HepG2 (cell line): ENCODE data around the gene TRIO. TPM values are rescaled to one million over a fixed set of nuclear protein-coding genes. Genes with fewer than 3 reads are reported as not detected.
A peak's percentile ranks its signal among the peaks of the same experiment; 100 is the strongest.

Experiments
- BORCS8-MEF2B ChIP-seq: sonication (generic); formaldehyde crosslinking; IDR thresholded peaks from 2 replicates; pipeline ENCODE4 v1.8.0; 2022; ENCODE audit warnings: mild to moderate bottlenecking, missing genetic modification reagents
- CREB1 ChIP-seq, 2 experiments: fragments of 450-650 bp in 1 of 2; IDR thresholded peaks; 2 replicates each; pipeline ENCODE4 v1.6.1; 2016 to 2017; ENCODE audit warnings: control low read depth in 1 of 2, mild to moderate bottlenecking in 1 of 2, missing compliant biosample characterization in 1 of 2, missing genetic modification characterization in 1 of 2
- FOXA3 ChIP-seq: IDR thresholded peaks from 2 replicates; pipeline ENCODE4 v1.6.1; 2016; ENCODE audit warnings: missing genetic modification reagents, missing compliant biosample characterization
- KMT2B ChIP-seq: IDR thresholded peaks from 2 replicates; pipeline ENCODE4 v1.6.1; 2016; ENCODE audit warnings: missing genetic modification reagents, missing compliant biosample characterization
- MIXL1 ChIP-seq: IDR thresholded peaks from 2 replicates; pipeline ENCODE4 v1.6.1; 2016
- RXRA ChIP-seq: sonication (generic); formaldehyde crosslinking; IDR thresholded peaks from 2 replicates; pipeline ENCODE4 v1.5.1; 2020; ENCODE audit warnings: missing genetic modification reagents
- SMC3 ChIP-seq: IDR thresholded peaks from 2 replicates; pipeline ENCODE4 v1.6.1; 2011; ENCODE audit warnings: low read length, improper control_type of control experiment
- TCF12 ChIP-seq, 2 experiments: fragments of 450-650 bp in 1 of 2; sonication (generic) in 1 of 2; formaldehyde crosslinking in 1 of 2; IDR thresholded peaks; 2 replicates each; pipeline versions ENCODE4 v1.6.1 to v1.8.0; 2017 to 2022; ENCODE audit warnings: antibody characterized with exemption in 1 of 2, mild to moderate bottlenecking in 1 of 2, missing genetic modification reagents in 1 of 2, moderate library complexity in 1 of 2
- ZNF207 ChIP-seq: fragments of 450-650 bp; IDR thresholded peaks from 2 replicates; pipeline ENCODE4 v1.6.1; 2016; ENCODE audit warnings: antibody characterized with exemption, borderline replicate concordance
- ZNF383 ChIP-seq: sonication (generic); formaldehyde crosslinking; IDR thresholded peaks from 2 replicates; pipeline ENCODE4 v1.4.0; 2020; ENCODE audit warnings: missing genetic modification reagents, mild to moderate bottlenecking, borderline replicate concordance
- ZNF501 ChIP-seq: sonication (generic); formaldehyde crosslinking; IDR thresholded peaks from 2 replicates; pipeline ENCODE4 v1.5.1; 2020; ENCODE audit warnings: mild to moderate bottlenecking, moderate library complexity, missing genetic modification reagents
- ZNF569 ChIP-seq: sonication (generic); formaldehyde crosslinking; IDR thresholded peaks from 2 replicates; pipeline ENCODE4 v1.5.0; 2020; ENCODE audit warnings: mild to moderate bottlenecking, missing genetic modification reagents, moderate library complexity, borderline replicate concordance
- ZNF570 ChIP-seq: sonication (generic); formaldehyde crosslinking; IDR thresholded peaks from 2 replicates; pipeline ENCODE4 v1.4.0; 2020; ENCODE audit warnings: mild to moderate bottlenecking, missing genetic modification reagents, borderline replicate concordance
- ZNF605 ChIP-seq: sonication (generic); formaldehyde crosslinking; IDR thresholded peaks from 2 replicates; pipeline ENCODE4 v1.8.0; 2022; ENCODE audit warnings: mild to moderate bottlenecking, missing genetic modification reagents
- ZNF775 ChIP-seq: sonication (generic); formaldehyde crosslinking; IDR thresholded peaks from 2 replicates; pipeline ENCODE4 v1.4.0; 2020; ENCODE audit warnings: missing genetic modification reagents, mild to moderate bottlenecking, moderate library complexity, borderline replicate concordance
- polyA plus RNA-seq, 8 experiments: library from polyadenylated mRNA; depleted of rRNA in 3 of 8; stranded (reverse) in 7 of 8; unstranded in 1 of 8; fragments of >200 nt; fragmentation: Illumina TruSeq in 4 of 8; extraction: Trizol in 4 of 8; gene quantifications; 2 replicates each; pipeline versions ENCODE4 v1.2.1 to v1.2.3, GENCODE V29; 2011 to 2016; ENCODE audit warnings: low read depth in 4 of 8, missing spikeins in 1 of 8, mixed read lengths in 1 of 8; ENCODE audit not compliant: insufficient read depth in 1 of 8
- total RNA-seq, 5 experiments: library from RNA; depleted of rRNA; stranded (reverse); fragments of >200 nt; fragmentation: Illumina TruSeq; extraction: Trizol; gene quantifications; 2 replicates each; pipeline ENCODE4 v1.2.3, GENCODE V29; 2016; ENCODE audit warnings: low read depth in 1 of 5
- TF ChIP-seq, protein P1 (sequence below): sonication (generic); formaldehyde crosslinking; IDR thresholded peaks from 2 replicates; pipeline ENCODE4 v1.9.0; 2022; ENCODE audit warnings: low read depth, missing genetic modification reagents
- TF ChIP-seq, protein P2 (sequence below), 2 experiments: sonication (generic) in 1 of 2; formaldehyde crosslinking in 1 of 2; IDR thresholded peaks; 2 replicates each; pipeline versions ENCODE4 v1.5.1 to v1.6.1; 2011 to 2020; ENCODE audit warnings: borderline replicate concordance in 1 of 2, low read depth in 1 of 2, low read length in 1 of 2, mild to moderate bottlenecking in 1 of 2, missing genetic modification reagents in 1 of 2, moderate library complexity in 1 of 2
- TF ChIP-seq, protein P3 (sequence below): sonication (generic); formaldehyde crosslinking; IDR thresholded peaks from 2 replicates; pipeline ENCODE4 v1.5.0; 2020; ENCODE audit warnings: missing genetic modification reagents, mild to moderate bottlenecking, borderline replicate concordance
- TF ChIP-seq, protein P4 (sequence below): sonication (generic); formaldehyde crosslinking; IDR thresholded peaks from 2 replicates; pipeline ENCODE4 v1.4.0; 2020; ENCODE audit warnings: missing genetic modification reagents
- TF ChIP-seq, protein P5 (sequence below): sonication (generic); formaldehyde crosslinking; IDR thresholded peaks from 2 replicates; pipeline ENCODE4 v1.8.0; 2022; ENCODE audit warnings: missing genetic modification reagents, mild to moderate bottlenecking, inconsistent platforms, borderline replicate concordance

TRIO gene
- total and polyA plus RNA-seq, 2 of the 13 experiments (the other 11 are each of a cell fraction or from before 2014, with no cell fraction given): 45.2 to 45.9 TPM

DNA sequence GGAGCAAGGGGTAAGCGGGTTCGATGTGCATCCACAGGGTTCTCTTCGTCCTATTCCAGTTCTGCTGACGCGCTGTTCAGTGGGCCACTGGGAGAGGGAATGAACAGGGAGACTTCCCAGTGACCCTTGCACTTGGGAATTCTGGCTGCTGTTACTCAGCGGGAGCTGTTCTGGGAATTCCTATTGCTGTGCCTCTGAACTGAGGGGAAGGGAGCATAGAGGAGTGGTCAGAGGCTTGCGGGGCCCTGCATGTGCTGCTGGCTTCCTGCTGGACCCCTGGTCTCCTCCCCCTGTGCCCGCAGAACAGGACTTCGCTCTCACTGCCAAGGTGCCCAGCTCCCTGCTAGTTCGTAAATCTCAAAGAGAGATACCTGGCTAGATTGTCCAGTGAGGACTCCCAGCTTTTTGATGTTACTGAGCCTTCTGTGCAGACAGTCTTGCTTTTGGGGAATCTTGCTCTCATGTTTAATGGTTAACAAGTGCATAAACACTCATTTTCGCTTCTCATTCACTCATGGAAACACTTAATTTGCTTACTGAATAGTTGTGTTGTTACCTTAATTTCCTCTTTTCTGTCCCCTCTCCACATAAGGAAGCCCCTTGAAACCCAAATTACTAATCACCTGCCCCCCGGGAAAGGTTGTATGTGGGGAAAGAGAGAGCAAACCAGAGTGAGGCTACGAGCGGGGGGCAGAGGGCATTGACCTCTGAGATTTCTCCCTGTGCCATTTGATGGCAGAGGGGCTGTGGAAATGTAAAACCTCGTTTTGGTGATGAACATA lies 5.9 kb downstream of the TRIO start (continued):
- TF ChIP-seq, protein P1, sequence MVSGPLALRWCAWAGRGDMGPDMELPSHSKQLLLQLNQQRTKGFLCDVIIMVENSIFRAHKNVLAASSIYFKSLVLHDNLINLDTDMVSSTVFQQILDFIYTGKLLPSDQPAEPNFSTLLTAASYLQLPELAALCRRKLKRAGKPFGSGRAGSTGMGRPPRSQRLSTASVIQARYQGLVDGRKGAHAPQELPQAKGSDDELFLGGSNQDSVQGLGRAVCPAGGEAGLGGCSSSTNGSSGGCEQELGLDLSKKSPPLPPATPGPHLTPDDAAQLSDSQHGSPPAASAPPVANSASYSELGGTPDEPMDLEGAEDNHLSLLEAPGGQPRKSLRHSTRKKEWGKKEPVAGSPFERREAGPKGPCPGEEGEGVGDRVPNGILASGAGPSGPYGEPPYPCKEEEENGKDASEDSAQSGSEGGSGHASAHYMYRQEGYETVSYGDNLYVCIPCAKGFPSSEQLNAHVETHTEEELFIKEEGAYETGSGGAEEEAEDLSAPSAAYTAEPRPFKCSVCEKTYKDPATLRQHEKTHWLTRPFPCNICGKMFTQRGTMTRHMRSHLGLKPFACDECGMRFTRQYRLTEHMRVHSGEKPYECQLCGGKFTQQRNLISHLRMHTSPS: peak; percentile 95
- no peak for TF ChIP-seq MIXL1 (CRISPR knock-in tag)
- 0 out of 2 replicates have a peak, but pooled peaks have one; percentile 21 for TF ChIP-seq KMT2B (CRISPR knock-in tag)
- TF ChIP-seq ZNF207: no peak
- no peak for TF ChIP-seq TCF12 (IDR thresholded peaks at IDR 0.05)
- no peak for TF ChIP-seq TCF12 (CRISPR knock-in tag; IDR thresholded peaks at IDR 0.05)
- TF ChIP-seq ZNF605 (CRISPR knock-in tag): no peak
- no peak for TF ChIP-seq ZNF501 (CRISPR knock-in tag)
- no peak for TF ChIP-seq CREB1 (IDR thresholded peaks at IDR 0.05)
- peak; percentile 31; the same call in 1 of the 2 replicates for TF ChIP-seq CREB1 (CRISPR knock-in tag; IDR thresholded peaks at IDR 0.05)
- TF ChIP-seq, protein P2, sequence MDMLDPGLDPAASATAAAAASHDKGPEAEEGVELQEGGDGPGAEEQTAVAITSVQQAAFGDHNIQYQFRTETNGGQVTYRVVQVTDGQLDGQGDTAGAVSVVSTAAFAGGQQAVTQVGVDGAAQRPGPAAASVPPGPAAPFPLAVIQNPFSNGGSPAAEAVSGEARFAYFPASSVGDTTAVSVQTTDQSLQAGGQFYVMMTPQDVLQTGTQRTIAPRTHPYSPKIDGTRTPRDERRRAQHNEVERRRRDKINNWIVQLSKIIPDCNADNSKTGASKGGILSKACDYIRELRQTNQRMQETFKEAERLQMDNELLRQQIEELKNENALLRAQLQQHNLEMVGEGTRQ (IDR thresholded peaks at IDR 0.05; ENCODE audit: low read depth, low read length): no peak
- TF ChIP-seq, protein P2 (CRISPR knock-in tag; IDR thresholded peaks at IDR 0.05; ENCODE audit: borderline replicate concordance): no peak
- TF ChIP-seq ZNF570 (CRISPR knock-in tag): no peak
- TF ChIP-seq BORCS8-MEF2B: no peak
- TF ChIP-seq, protein P3, sequence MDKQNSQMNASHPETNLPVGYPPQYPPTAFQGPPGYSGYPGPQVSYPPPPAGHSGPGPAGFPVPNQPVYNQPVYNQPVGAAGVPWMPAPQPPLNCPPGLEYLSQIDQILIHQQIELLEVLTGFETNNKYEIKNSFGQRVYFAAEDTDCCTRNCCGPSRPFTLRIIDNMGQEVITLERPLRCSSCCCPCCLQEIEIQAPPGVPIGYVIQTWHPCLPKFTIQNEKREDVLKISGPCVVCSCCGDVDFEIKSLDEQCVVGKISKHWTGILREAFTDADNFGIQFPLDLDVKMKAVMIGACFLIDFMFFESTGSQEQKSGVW (CRISPR knock-in tag): no peak
- TF ChIP-seq FOXA3: peak; percentile 11
- no peak for TF ChIP-seq ZNF383 (CRISPR knock-in tag)
- TF ChIP-seq SMC3: no peak; the same call in 1 of the 2 replicates
- TF ChIP-seq ZNF569 (CRISPR knock-in tag): no peak
- no peak for TF ChIP-seq ZNF775
- TF ChIP-seq, protein P4, sequence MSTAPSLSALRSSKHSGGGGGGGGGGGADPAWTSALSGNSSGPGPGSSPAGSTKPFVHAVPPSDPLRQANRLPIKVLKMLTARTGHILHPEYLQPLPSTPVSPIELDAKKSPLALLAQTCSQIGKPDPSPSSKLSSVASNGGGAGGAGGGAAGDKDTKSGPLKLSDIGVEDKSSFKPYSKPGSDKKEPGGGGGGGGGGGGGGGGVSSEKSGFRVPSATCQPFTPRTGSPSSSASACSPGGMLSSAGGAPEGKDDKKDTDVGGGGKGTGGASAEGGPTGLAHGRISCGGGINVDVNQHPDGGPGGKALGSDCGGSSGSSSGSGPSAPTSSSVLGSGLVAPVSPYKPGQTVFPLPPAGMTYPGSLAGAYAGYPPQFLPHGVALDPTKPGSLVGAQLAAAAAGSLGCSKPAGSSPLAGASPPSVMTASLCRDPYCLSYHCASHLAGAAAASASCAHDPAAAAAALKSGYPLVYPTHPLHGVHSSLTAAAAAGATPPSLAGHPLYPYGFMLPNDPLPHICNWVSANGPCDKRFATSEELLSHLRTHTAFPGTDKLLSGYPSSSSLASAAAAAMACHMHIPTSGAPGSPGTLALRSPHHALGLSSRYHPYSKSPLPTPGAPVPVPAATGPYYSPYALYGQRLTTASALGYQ (CRISPR knock-in tag): no peak
- TF ChIP-seq RXRA (CRISPR knock-in tag): peak; percentile 32
- TF ChIP-seq, protein P5, sequence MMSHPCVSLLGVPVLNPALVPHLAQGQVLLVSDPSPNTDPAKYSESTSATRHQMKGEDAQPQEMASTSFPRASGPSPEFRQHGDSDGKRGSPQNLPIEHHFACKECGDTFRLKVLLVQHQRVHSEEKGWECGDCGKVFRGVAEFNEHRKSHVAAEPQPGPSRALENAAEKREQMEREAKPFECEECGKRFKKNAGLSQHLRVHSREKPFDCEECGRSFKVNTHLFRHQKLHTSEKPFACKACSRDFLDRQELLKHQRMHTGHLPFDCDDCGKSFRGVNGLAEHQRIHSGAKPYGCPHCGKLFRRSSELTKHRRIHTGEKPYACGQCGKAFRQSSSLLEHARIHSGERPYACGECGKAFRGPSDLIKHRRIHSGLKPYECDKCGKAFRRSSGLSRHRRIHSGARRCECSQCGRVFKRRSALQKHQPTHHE (CRISPR knock-in tag): no peak; the same call in 1 of the 2 replicates
